GM10248 (cell line): Measurements from ENCODE around the gene CYP4A22.
A peak's percentile ranks its signal among the peaks of the same experiment; 100 is the strongest.
"Not testable (repeated sequence)": the region's sequence is repeated elsewhere in the genome, so short reads cannot be mapped to it uniquely, and the experiment has no call there.

Experiments used
- CTCF ChIA-PET: fragments of 300-600 bp; sonication (Branson Sonifier 250); formaldehyde crosslinking; extraction: SDS; loops from one replicate; lab custom pipeline; 2021; ENCODE audit warnings: antibody characterized with exemption; lab: Yijun Ruan, JAX
- POLR2A ChIA-PET: fragments of 350-650 bp; sonication (Branson Sonifier 250); formaldehyde crosslinking; extraction: SDS; loops from one replicate; lab custom pipeline; 2020; ENCODE audit warnings: antibody characterized with exemption; lab: Yijun Ruan, JAX
- DNase-seq: peaks from one replicate; pipeline ENCODE4 v3.0.0; 2012; ENCODE audit errors: extremely low spot score
- TF ChIP-seq, protein P1 (sequence below): IDR thresholded peaks from 2 replicates; pipeline ENCODE4 v1.5.1; 2012; ENCODE audit warnings: mild to moderate bottlenecking, low read depth; ENCODE audit errors: extremely low read depth, missing control alignments, control extremely low read depth

The CYP4A22 gene

DNA sequence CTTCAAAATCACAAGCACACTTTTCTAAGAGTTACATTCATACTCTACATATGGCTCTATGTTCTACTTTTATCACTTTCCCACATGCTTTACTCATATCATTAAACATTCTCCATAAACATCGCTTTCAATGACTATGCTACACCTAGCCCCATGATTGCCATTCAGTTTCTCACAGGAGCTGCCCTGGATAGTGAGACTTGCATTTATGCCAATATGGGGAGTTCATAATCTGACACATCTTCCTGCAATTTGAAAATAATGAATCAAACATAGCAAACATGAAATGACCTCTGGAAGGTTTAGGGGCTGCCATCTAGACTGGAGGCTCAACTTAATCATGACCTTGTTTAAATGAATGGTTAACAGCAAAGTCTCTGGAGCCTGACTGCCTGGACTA is 9.0 kb upstream of the CYP4A22 start:
- TF ChIP-seq, protein P1, sequence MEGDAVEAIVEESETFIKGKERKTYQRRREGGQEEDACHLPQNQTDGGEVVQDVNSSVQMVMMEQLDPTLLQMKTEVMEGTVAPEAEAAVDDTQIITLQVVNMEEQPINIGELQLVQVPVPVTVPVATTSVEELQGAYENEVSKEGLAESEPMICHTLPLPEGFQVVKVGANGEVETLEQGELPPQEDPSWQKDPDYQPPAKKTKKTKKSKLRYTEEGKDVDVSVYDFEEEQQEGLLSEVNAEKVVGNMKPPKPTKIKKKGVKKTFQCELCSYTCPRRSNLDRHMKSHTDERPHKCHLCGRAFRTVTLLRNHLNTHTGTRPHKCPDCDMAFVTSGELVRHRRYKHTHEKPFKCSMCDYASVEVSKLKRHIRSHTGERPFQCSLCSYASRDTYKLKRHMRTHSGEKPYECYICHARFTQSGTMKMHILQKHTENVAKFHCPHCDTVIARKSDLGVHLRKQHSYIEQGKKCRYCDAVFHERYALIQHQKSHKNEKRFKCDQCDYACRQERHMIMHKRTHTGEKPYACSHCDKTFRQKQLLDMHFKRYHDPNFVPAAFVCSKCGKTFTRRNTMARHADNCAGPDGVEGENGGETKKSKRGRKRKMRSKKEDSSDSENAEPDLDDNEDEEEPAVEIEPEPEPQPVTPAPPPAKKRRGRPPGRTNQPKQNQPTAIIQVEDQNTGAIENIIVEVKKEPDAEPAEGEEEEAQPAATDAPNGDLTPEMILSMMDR: no peak
- ChIA-PET POLR2A (no interaction called here), CTCF (no interaction called here)
- DNase-seq: no peak

DNA sequence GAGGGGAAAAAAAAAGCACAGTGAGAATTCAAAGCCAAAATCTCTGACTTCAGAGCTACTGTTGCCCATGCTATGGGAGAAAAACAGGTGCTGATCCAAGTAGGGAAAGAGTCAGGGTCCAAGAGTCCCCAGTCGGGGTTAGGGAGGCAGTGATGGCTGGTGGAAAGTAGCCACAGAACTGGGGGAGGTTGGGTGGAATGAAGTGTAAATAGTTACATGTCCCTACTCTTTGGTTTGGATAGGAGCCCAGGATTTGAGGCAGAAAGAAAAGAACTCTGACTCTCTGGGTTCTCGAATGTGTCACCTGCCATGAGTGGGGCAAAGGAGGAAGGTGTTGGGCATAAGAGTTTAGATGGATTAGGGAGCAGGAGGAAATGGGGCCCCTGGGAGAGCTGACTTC is 8.4 kb upstream of the CYP4A22 start:
- POLR2A ChIA-PET, CTCF ChIA-PET, DNase-seq: not testable (repeated sequence)

DNA sequence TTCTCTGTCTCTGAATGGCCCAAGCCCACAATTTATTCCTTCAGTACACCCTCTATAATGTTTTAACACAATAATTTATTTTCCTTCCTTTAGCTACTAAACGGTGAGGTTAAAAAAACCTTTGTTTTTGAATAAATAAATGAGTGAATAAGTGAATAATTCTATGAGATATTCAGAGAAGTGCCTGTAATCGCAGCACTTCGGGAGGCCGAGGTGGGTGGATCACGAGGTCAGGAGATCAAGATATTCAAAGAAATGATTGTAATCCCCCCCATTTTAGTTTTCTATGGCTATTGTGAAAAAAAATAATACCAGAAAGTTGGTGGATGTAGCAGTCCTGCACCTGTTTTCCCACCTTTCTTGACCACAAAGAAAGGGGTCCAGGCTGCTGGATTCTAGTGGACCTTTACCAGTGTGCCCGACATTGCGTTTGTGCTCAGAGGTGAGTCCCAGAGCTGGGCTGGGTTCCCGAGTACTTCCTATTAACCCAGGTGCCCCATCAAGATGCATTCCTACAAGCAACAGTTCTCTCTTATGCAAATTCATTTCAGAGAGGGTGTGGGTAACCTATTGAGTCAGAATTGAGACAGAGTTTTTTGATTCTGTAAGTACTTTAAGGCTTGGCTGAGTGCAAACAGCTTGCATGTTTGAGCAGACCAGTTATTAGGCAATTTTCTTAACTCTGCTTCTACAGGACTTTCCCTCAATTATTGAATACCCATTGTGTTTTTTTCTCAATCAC is 7.6 kb upstream of the CYP4A22 start:
- CTCF ChIA-PET, POLR2A ChIA-PET, DNase-seq: not testable (repeated sequence)

DNA sequence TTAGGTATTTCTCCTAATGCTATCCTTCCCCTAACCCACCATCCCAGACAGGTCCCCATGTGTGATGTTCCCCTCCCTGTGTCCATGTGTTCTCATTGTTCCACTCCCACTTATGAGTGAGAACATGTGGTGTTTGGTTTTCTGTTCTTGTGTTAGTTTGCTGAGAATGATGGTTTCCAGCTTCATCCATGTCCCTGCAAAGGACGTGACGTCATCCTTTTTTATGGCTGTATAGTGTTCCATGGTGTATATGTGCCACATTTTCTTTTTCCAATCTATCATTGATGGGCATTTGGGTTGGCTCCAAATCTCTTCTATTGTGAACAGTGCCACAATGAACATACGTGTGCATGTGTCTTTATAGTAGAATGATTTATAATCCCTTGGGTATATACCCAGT is 4.6 kb upstream of the CYP4A22 start:
- CTCF ChIA-PET, POLR2A ChIA-PET, DNase-seq: not testable (repeated sequence)

DNA sequence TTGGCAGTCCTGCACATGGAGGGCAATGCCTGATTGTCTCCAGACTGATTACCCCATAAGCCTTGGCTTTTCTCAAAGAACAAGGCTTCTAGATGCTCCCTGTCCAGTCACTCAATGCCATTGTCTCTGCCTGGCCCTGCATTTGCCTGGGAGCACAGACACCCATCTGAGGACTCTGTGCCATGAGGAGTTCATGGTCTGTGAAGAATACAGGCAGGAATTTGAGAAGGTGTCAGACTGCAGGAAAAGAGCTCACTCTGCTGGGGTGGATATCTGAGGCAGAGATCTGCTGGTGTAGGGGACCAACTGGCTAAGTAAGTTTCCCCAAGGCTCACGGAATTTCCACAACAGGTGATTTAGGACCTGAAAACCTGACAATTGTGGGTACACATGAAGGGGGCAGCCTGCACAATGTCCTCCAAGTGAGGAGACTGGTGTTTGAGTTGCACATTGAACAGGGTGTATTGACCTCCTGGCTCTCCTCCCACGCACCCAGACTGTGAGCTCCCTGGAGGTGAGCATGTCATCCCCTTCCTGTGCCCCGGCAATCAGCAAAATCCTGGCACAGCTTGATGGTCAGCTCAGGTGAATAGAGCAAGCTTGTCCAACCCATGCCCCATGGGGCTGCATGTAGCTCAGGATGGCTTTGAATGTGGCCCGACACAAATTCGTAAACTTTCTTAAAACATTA is 829 bp downstream of the CYP4A22 start:
- TF ChIP-seq, protein P1: no peak
- DNase-seq: no peak
- CTCF ChIA-PET: interaction anchor here (1.0 kb wide), 1 partner anchor 37 kb away, joined by 3 read pairs; no protein-coding TSS in a partner anchor
- POLR2A ChIA-PET: interaction anchor here (0.6 kb wide), 1 partner anchor 27 kb away, joined by 6 read pairs; no protein-coding TSS in a partner anchor

DNA sequence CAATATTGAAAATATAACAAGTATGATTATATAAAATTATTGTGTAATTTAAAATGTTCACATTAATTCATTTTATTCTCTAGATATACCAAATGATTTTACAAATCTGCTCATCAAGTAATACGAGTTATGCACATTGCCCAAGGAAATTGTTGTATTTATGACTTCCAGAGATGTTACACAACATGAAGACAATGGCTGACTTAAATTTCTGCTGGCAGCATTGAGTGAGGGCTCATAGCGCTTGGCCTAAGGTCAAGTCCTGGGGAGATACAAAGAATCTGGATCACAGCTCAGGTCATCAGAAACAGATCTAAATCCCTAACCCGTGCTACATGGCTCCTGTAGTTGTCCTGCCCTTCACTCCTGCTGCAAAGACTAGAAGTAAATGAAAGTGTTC is 3.1 kb downstream of the CYP4A22 start:
- POLR2A ChIA-PET: not testable (repeated sequence)
- CTCF ChIA-PET: interaction anchor here (1.3 kb wide), 1 partner anchor 39 kb away, joined by 3 read pairs; no protein-coding TSS in a partner anchor

DNA sequence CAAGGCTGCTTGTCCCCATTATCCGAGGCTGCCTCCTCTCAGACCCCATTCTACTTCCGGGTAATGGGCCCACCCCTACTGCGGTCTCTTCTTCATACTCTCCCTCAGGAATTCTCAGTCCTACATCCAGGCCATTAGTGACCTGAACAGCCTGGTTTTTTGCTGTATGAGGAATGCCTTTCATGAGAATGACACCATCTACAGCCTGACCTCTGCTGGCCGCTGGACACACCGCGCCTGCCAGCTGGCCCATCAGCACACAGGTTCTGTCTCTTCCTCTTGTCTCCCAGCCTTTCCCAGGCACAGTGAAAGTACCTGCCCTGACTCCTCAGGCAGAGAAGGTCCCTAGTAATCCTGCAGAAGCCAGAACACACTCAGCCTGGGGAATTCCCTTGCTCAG is 6.4 kb downstream of the CYP4A22 start:
- DNase-seq, POLR2A ChIA-PET, CTCF ChIA-PET: not testable (repeated sequence)
- TF ChIP-seq, protein P1: peak; percentile 30

More for the DNA sequence above, 3.1 kb downstream of the CYP4A22 start:
- not testable (repeated sequence) for DNase-seq

DNA sequence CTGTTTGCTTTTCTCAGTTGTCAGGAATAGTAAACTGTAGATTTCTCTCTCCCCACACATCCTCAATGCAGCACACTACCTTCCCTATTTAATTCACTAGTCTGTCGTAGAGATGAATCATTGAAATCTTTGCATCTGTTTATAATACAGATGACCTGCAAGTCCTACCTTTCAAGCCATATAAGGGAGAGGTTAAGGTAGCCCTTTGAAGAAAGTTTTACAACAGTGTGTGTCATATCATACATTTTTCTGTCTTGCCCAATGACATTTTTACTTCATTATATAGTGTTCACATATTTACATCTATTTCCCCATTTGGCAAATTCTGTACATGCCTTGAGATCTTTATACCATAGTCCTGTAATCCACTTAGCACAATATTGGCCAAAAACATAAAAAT is 9.3 kb downstream of the CYP4A22 start:
- DNase-seq, POLR2A ChIA-PET, CTCF ChIA-PET: not testable (repeated sequence)

DNA sequence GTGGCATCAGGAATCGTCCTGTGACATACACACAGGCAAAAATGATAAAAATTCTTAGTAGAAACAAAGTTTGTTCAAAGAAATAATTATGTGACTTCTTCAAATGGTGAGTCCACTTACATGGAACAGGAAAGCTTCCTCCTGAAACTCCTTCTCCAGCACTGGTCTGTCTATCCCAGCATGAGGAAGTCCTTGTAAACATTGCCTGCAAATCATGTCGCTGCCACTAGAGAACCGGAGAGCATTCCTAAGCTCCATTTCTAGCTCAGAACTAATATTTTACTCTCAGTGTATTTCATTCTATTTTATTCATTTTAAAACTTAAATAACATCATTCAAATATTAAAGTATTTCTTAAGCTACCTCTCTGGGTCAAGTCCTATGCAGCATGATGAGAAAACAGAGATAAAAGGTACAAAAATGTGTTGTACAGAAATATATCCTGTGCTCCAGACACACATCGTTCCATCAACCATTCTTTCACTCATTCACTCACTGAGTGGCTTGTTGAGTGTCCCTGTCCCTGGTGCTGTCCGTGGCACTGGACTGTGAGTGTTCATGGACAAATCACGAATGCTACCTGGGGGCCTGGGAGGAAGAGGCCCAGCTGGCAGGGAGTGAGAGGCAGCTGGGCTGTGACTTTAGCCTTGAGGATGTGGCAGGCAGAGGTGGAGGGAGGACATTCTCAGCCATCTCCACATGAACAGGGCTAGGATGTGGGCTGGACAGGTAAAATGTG is 10.0 kb downstream of the CYP4A22 start:
- TF ChIP-seq, protein P1: no peak
- CTCF ChIA-PET: no interaction called here
- DNase-seq: no peak
- POLR2A ChIA-PET: no interaction called here

DNA sequence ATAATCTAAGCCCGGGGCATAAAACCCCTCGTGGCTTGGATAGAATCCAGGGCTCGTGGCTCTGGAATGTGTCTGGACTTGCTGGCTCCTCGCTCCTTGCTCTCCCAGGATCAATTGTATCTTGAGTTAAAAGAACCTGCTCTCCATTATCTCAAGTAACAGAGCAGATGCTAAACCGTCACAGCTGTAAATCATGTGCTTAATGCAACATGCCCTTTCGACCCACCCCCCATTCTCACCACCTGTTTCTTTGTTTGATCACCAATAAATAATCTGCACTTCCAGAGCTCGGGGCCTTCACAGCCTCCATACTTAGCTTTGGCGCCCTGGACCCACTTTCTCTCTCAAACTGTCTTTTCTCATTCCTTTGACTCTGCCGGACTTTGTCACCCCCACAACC is 11.9 kb downstream of the CYP4A22 start:
- CTCF ChIA-PET: interaction anchor here (1.0 kb wide), 1 partner anchor 30 kb away, joined by 3 read pairs; no protein-coding TSS in a partner anchor
- DNase-seq, POLR2A ChIA-PET: not testable (repeated sequence)

DNA sequence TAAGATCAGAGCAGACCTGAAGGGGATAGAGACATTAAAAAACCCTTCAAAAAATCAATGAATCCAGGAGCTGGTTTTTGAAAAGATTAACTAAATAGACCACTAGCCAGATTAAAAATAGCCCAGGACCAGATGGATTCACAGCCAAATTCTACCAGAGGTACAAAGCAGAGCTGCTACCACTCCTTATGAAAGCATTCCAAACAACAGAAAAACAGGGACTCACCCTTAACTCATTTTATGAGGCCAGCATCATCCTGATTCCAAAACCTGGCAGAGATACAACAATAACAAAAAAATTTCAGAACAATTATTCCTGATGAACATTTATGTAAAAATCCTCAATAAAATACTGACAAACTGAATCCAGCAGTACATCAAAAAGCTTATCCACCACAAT is 19.2 kb downstream of the CYP4A22 start:
- DNase-seq, POLR2A ChIA-PET: not testable (repeated sequence)
- CTCF ChIA-PET: interaction anchor here (1.3 to 1.5 kb wide), 2 partner anchors 19 to 106 kb away, joined by 3 to 4 read pairs; no protein-coding TSS in a partner anchor

DNA sequence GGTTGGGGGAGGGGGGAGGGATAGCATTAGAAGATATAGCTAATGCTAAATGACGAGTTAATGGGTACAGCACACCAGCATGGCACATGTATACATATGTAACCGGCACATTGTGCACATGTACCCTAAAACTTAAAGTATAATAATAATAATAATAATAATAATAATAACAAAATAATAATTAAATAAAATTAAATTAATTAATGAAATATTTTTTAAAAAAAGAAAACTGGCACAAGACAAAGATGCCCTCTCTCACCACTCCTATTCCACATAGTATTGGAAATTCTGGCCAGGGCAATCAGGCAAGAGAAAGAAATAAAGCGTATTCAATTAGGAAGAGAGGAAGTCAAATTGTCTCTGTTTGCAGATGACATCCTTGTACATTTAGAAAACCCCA is 20.7 kb downstream of the CYP4A22 start:
- DNase-seq, POLR2A ChIA-PET, CTCF ChIA-PET: not testable (repeated sequence)
